NCI-H2107 treated with DMSO at 0.1 percent for 48 hours (cell line): ENCODE results near the gene NOD2.

ENCODE experiments used
- DNase-seq: peaks from one replicate; lab custom pipeline; 2025; ENCODE audit not compliant: unreplicated experiment; lab: John Stamatoyannopoulos, UW

NOD2 gene

GRCh38 chr16:50690177-50690576 lies 3.2 kb upstream of the NOD2 start:
- no peak for DNase-seq

GRCh38 chr16:50692644-50692998 lies 785 bp upstream of the NOD2 start:
- DNase-seq: no peak

- DNase-seq: no peak
These were observed 800 bp downstream of the NOD2 start for GRCh38 chr16:50694206-50694605.

GRCh38 chr16:50695017-50696000 lies 1.9 kb downstream of the NOD2 start:
- DNase-seq: no peak

GRCh38 chr16:50696126-50696525 lies 2.7 kb downstream of the NOD2 start:
- no peak for DNase-seq

GRCh38 chr16:50696575-50697420 lies 3.4 kb downstream of the NOD2 start:
- no peak for DNase-seq

- no peak for DNase-seq
These were observed 4.0 kb downstream of the NOD2 start for GRCh38 chr16:50697421-50697715.

- DNase-seq: no peak
These were observed 4.7 kb downstream of the NOD2 start for GRCh38 chr16:50697881-50698767.

GRCh38 chr16:50699326-50700159 lies 6.1 kb downstream of the NOD2 start:
- DNase-seq: no peak

- no peak for DNase-seq
These were observed 9.3 kb downstream of the NOD2 start for GRCh38 chr16:50702725-50703124.

GRCh38 chr16:50704245-50704644 lies 10.8 kb downstream of the NOD2 start:
- DNase-seq: no peak

GRCh38 chr16:50705436-50706110 lies 12.2 kb downstream of the NOD2 start:
- DNase-seq: no peak

- no peak for DNase-seq
These were observed 12.8 kb downstream of the NOD2 start for GRCh38 chr16:50706250-50706649.

- no peak for DNase-seq
These were observed 15.1 kb downstream of the NOD2 start for GRCh38 chr16:50708373-50709060.

- no peak for DNase-seq
These were observed 15.8 kb downstream of the NOD2 start for GRCh38 chr16:50709061-50709684.

GRCh38 chr16:50709980-50710379 lies 16.6 kb downstream of the NOD2 start:
- DNase-seq: no peak

GRCh38 chr16:50711040-50711439 lies 17.6 kb downstream of the NOD2 start:
- DNase-seq: no peak

- no peak for DNase-seq
These were observed 18.6 kb downstream of the NOD2 start for GRCh38 chr16:50711862-50712559.
